GM19238 (cell line): Measurements from ENCODE around the gene COMMD1.
"Not testable (repeated sequence)": the region's sequence is repeated elsewhere in the genome, so short reads cannot be mapped to it uniquely, and the experiment has no call there.

ENCODE experiments used
- DNase-seq: peaks from one replicate; pipeline ENCODE4 v3.0.0; 2011; ENCODE audit warnings: low spot score; ENCODE audit not compliant: insufficient read length

COMMD1 gene

DNA sequence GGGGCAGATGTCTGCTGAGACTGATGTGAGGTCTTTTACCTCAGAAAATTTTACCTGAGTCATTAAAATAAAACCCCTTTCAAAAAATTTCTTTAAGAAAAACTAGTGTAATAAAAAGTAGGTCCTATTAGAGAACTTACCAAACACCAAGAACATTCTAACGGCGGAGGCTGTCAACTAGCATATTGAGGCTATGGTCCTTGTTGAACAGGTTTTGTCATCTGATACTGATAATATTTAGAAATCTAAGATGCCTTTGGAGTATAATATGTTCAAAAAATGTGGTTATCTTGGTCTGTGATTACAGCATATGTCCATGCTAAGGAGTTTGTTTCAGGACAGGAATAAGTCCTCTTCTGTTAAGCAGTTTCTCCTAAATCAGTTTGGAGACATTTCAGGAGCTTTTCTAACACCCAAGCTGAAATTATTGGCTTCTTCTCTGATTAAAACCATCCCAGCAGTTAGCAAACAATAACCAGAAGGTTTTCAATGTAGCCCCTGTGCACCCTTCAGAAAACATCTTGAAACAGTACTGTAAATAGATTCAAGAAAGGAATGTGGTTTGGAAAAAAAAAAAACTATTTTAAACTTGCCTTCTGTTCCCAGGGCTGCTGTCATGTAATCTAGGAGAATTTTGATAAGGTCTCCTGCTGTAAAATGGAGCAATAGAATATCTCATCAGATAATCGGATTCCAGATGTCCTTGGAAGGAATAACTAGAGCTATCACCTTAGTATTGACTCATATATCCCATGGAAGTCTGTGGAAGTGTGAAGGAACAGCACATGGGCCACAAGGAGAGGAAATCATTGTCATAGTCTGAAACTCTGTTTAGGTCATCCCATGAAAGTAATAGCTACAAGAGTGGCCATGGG, 231.7 kb downstream of the COMMD1 start:
- no peak for DNase-seq

DNA sequence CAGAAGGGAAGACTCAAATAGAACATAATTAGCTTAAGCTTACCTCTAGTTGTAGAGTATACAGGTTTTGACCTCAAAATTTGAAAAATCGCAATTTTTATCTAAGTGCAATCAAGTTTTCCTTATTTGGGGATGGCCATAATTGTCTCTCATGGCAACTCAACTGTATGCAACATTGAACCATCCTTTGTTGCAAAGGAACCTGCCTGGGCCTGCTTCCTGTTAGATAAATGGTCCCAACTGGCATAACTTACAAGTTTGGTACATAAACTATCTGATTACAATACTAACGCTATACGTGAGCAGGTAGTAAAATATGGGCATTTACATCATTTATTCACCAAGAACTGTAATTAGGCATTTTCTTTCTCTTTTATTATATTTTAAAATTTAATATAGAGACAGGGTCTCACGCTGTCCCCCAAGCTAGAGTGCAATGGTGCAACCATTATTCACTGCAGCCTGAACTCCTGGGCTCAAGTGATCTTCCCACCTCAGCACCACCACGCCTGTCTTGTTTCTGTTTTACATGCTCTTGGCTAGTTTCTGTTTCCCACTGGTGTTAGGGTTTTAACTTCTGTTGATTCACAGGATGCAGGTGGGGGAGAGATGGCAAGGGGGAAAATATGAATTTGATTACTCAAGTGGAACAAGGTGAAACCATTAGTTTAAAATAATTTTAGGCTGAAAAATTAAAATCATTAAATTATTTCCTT, 235.1 kb downstream of the COMMD1 start:
- DNase-seq, result peak; percentile 46

DNA sequence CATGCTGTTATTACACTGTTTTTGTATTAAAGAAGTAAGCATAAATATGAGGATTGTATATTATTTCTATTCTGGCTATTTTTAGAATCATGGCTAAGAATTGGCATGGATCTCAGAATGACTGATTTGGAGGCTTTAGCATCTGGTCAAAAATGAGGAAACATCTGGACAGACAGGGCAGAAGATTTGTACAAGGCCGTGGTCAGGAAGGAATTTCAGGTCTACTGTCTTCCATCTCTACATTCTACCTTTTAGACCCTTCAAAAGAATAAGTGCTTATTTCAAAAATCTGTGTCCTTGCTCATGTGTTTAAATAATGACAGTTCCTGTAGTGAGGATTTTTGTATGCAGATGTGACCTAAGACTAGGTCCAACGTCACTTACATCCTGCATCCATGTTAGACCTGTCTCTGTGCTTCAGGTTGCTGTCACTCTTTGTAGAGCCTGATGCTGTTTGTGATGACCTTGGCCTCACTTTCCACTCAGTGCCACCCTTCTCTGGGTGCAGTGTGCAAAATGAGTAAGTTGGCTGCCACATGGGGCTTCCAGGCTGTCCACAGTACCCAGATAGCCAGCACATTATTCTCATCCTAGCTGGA, 235.8 kb downstream of the COMMD1 start:
- DNase-seq, result no peak

DNA sequence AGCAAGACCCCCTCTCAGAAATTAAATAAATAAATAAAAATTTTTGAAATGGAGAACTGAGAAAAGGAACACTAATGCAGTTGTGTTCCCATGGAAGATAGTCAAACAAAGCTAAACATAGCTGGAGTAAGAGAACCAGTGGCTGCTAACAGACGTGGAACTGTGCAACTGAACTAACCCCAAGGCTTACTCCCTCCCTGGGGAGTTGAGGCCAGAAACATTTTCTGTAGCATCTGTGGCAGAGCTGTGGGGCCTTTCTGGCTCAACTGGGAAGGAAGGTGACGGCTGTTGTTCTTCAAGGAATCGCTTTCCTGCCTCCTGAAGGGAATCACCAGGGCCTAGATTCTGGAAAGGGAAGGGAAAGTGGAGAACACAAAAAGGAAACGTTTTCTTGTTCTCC, 236.6 kb downstream of the COMMD1 start:
- DNase-seq, result no peak

DNA sequence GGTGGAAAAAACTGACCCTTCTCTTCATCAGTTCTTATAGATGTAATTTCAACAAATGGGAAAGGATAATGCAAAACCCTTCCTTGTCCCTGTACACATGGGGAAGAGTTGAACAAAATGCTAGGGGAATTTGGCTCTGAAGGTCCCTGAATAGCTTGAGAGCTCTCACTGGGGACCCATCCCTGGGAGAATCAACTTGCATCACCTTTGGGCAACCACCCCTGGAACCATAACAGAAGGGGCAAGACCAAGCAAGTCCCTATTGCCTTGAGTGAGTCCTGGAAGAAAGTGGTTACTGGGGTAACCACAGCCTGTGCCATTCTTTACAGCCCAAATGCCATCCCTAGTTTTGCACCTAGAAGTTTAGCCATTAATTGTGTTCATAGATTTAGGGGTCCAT, 238.2 kb downstream of the COMMD1 start:
- no peak for DNase-seq

DNA sequence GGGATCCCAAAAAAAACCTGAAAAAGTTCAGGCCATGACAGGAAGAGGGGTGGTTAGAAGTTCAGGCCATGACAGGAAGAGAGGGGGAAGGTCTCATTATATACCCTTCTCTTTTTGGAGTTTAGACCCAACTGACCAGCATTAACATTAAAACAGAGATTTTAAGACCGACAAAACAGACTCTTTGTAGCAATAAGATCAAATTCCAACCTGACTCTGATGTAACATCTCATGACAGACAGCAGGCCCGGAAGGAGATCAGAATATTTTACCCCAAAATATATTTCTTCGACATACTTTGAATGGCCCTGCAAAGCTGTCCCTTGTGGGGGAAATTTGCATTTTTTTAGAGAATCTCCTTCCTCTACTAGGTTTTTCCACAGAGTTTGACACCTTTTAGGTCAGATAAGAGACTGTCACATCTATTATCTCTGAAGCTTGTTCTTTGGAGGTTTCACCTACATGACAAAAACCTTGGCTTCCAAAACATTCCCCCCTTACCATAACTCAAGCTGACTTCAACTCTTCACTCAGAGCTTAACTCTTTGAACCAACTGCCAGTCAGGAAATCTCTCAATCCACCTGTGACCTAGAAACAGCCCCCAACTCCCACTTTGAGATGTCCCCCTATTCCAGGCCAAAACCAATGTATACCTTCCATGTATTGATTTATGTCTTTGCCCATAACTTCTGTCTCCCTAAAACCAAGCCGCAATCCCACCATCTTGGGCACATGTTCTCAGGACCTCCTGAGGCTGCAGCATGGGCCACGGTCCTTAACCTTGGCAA, 239.4 kb downstream of the COMMD1 start:
- no peak for DNase-seq

DNA sequence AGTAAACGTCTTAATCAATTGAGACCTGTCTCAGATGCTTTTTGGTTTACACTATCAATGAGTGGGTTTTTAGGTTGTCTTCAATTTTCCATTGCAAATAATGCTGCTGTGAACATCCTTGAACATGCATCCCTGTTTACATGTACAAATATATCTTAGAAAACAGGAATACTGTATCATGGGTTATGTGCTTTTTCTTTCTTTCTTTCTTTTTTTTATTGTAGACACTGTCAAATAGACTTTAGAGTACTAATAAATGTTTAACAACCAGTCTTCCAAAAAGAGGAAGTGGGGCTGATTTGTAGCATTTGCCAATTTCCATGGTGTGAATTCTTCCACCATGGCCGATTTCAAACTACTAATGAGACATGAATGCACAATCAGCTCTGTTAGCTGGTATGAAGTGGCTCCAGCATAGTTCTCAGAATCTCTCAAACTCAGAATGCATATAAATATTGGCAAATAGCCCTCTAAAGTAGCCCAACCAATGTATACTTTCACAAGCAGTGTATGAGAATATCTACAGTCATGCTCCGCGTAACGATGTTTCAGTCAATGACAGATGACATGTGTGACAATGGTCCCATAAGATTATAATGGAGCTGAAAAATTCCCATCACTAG, 240.1 kb downstream of the COMMD1 start:
- no peak for DNase-seq

DNA sequence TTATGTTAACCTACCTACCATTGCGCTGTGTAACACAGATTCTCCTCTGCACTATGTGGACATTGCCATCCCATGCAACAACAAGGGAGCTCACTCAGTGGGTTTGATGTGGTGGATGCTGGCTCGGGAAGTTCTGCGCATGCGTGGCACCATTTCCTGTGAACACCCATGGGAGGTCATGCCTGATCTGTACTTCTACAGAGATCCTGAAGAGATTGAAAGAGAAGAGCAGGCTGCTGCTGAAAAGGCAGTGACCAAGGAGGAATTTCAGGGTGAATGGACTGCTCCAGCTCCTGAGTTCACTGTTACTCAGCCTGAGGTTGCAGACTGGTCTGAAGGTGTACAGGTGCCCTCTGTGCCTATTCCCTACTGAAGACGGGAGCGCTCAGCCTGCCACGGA, 241.3 kb downstream of the COMMD1 start:
- not testable (repeated sequence) for DNase-seq

DNA sequence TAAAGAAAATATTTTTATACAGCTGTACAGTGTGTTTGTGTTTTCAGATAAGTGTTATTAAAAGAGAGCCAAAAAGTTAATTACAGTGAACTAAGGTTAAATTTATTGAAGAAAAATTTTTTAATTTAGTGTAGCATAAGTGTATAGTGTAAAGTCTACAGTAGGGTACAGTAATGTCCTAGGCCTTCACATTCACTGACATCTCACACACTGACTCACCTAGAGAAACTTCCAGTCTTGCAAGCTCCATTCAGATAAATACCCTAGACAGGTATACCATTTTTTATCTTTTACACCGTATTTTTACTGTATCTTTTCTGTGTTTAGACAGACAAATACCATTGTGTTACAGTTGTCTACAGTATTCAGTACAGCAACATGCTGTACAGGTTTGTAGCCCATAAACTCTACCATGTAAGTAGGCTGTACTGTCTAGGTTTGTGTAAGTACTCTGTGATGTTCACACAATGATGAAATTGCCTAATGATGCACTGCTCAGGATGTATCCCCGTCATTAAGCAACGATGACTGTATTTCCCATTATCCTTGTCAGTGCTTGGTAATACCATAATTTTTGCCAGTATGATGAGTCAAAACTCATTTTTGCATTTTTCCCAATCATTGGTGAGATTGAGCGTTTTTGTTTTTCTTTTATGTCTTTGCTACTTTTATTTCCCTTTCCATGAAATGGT, 242.3 kb downstream of the COMMD1 start:
- no peak for DNase-seq

DNA sequence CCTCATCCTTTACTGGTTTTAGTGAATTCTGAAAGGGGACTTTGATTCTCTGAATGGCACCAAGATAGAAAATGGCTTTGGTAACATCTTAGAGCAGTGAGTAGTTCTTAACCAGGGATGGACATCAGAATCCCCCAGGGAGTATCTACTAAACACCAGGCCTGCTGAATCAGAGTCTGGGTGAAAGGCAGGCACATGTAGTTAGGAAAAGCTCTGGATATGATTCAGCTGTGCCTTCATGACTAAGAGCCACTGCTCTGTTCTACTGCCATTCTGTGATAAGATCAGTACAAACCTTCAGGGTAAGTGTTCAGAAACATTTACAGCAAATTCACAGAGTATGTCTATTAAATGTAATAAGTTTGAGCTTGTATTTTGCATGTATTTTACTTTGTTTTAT, 244.2 kb downstream of the COMMD1 start:
- no peak for DNase-seq

DNA sequence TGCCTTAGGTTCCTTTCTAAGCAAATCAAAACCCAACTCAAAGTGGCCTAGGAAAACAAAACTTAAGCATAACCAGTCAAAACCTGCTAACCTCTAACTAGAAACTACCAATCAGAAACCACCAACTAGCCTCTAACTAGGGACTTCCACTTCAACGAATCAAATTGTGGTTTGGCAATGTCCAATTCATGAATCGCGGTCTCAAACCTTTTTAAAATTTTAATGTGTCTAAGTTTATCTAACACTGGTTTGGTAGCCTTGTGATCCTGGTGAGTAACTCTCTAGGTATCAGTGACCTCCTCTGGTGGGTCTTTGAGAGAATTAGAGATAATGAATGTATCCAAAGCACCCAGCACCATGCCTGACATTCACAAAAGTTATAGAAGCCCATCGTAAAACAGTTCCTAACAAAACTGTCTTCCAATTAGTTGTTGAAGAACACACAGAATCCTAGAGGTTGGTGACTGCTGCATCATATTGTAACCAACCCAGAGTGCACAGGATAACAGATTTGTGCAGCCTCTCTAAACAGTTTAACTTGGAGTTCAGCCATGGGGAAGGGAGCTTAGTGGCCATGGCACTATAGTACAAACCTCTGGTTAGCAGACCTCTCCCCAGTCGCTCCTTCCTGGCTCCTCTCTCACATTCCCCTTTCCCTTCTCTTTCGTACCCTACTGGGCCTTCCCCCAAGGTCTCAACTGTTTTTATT, 245.3 kb downstream of the COMMD1 start:
- DNase-seq, result no peak

DNA sequence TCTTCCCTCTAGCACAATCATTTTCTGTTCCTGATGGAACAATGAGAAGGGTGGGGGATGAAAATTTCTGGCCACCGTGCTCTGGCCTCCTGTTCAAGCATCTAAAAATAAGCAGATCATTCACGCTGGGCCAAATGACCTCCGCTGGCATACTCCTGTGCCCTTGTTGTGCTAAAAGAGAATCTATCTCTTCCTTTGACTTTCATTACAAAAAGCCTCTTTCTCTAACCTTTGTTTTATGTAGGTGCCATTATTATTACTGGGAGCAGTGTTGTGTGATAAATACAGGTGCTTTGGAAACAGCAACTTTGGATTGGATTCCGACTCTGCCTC, 245.8 kb downstream of the COMMD1 start:
- DNase-seq, result no peak

DNA sequence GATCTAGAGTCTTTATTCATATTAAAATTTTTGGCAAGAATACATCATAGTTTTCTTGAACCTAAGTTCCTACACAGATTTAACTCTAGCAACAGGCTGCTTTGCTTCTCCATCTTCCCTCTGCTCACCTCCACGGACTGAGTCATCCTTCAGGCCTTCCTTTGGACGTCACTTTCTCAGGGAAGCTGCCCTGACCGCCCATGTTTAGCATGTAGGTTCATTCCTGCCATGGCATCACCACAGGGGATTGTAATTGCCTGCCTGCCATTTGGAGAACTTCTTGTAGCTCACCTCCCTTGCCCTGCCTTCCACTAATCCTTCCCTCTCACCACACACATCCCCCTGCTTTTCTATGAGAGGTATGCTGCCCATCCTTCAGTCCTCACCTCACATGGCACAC, 246.5 kb downstream of the COMMD1 start:
- no peak for DNase-seq

DNA sequence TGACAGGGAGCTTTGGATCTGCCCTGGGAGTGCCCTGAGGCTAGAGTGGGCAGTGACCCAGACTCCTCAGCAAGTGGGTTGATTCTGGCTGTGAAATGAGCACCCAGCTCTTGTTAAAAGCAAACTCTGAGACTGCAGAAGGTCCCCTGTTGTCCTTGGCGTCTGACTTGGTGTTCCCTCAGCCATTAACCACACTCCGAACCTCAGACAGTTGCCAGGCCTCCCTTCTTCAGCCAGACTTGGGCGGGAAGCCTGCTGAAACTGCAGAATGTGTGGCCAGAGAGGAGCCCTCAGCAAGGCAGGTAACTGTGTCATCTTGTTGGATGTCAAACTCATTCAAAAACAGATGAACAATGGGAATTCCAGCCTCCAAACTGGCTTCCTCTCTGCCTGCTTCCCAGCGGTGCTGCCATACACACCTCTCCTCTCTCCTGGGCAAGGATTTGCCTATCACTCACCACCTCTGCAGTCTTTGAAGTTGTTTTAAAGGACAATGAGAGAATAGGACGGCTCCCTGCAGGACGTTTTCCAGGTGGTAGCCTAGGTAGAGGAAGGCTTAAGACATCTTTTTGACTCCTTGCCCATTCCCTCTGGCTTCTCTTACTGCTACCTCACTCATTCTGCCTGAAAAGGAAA, 251.5 kb downstream of the COMMD1 start:
- no peak for DNase-seq

DNA sequence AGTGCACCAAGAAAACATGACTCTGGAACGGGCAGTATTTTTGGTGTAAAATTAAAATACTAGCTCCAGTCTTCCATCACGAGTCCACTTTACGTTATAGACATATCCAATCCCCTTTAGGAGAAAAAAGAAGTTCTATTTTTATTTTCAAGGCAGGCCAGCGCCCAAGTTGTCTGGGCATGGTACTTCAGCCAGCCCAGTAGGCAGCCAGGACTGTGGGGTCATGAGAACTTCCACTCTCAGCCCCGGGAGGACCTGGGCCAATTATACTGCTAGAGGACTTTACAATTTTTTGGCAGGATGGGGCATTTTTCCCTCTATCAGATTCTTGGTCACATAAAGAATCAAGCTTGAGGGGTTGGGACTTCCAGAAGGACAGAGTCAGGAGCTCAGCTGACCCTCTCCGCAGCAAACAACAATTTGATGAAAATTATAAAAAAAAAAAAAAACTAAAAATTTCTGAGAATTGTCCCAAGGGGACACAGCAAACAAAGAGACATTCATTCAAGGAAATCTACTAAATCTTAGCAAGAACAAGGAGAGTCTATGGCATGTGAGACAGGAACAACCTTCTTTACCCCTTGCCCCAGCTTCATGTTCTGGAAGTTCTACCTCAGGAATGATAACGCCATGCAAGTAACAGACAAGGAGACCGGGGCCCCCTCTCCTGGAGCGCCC, 253.1 kb downstream of the COMMD1 start:
- DNase-seq, result no peak

DNA sequence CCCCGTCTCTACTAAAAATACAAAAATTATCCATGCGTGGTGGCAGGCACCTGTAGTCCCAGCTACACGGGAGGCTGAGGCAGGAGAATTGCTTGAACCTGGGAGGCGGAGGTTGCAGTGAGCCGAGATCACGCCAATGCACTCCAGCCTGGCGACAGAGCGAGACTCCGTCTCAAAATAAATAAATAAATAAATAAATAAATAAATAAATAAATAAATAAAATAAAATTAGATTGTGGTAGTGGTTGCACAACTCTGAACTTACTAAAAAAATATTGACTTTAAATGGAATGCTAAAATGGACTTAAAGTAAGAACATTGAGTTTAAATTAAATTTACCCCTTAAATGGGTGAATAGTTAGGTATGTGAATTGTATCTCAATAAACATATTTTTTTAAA, 255.2 kb downstream of the COMMD1 start:
- DNase-seq, result not testable (repeated sequence)

DNA sequence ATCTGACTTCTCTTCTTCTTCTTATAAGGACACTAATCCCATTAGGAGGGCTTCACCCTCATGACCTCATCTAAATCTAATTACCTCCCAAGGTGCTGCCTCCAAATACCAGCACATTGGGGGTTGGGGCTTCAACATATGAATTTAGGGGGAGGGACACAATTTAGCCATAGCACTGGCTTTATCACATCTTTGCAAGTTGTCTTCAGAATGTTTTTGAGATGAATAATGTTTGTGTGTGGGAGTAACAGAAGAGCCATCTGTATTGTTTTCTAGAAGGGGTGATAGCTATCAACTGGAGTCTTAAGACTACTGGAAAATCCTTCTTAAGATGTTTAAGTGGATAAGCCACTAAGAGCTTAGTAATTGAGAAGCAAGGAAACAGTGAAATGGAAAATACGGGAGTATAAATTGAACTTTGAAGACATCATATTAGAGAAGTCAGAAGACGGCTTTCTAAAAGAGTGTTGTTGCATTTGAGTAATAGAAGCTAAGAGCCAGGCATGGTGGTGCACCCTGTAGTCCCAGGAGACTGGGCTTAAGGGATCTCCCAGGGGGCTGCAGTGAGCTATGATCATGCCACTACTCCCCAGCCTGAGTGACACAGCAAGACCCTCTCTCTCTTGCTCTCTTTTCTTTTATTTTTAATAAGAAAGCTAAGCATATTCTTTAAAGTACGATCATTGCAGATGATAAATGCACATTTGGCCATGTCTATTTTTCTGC, 257.8 kb downstream of the COMMD1 start:
- no peak for DNase-seq

DNA sequence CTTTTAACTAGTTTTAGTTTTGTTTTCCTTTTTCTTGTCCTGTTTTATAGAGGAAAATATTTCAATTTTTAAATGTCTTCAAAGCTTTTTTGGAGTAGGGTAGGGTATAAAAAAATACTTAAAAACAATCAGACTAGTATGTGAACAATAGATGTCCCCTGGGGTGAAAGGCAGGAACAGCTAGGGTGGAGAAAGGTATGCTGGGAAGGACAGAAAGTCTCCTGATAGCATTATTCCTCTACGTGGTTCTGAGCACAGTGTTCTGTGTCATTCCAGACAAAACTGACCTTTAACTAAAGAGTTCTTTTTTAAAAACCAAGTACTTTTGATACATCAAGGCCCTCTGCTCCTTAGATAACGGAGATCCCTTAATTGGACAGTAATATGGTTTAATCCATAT, 258.4 kb downstream of the COMMD1 start:
- DNase-seq, result no peak
